ENCODE results near the gene ZCRB1.

GRCh38 chr12:42370013-42370412, 44.1 kb upstream of the ZCRB1 start:
- TF ChIP-seq, protein P1, sequence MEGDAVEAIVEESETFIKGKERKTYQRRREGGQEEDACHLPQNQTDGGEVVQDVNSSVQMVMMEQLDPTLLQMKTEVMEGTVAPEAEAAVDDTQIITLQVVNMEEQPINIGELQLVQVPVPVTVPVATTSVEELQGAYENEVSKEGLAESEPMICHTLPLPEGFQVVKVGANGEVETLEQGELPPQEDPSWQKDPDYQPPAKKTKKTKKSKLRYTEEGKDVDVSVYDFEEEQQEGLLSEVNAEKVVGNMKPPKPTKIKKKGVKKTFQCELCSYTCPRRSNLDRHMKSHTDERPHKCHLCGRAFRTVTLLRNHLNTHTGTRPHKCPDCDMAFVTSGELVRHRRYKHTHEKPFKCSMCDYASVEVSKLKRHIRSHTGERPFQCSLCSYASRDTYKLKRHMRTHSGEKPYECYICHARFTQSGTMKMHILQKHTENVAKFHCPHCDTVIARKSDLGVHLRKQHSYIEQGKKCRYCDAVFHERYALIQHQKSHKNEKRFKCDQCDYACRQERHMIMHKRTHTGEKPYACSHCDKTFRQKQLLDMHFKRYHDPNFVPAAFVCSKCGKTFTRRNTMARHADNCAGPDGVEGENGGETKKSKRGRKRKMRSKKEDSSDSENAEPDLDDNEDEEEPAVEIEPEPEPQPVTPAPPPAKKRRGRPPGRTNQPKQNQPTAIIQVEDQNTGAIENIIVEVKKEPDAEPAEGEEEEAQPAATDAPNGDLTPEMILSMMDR (IDR thresholded peaks at IDR 0.05) = no peak
- TF ChIP-seq POLR2AphosphoS5 (IDR thresholded peaks at IDR 0.05) (no peak), POLR2A (IDR thresholded peaks at IDR 0.05; ENCODE audit: low read depth) (no peak), EP300 (IDR thresholded peaks at IDR 0.05) (no peak)

Data from esophagus muscularis mucosa (tissue), 4 donors.